Activated T-cell treated with anti-CD3 and anti-CD28 coated beads for 4 hours (primary cell): ENCODE results near the gene MRRF.

Experiments used
- DNase-seq: peaks from one replicate; pipeline ENCODE4 v3.0.0-alpha.2; 2020

Gene MRRF

GRCh38 chr9:122228568-122229484, 35.9 kb upstream of the MRRF start, which contains the start of gene LHX6:
LHX6 (minus strand) TSS chr9:122228957; CDS start chr9:122228740, 217 bp downstream.
- DNase-seq: peak; percentile 5

DNA sequence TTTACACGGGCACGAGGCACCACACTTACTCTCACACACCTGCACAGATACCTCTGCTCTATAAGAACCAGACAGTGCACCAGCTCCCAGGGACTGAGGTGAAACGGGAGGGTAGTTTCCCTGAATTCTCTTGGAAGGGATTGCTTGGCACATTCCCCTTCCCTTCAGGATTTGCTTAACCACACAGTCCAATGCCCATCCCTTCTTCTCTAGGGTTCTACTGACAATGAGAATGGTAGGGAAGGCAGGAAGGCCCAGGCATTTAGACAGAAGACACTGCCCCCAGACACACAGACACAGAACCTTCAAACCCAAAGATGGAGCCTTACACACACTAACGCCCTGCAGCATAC, 35.2 kb upstream of the MRRF start:
- DNase-seq: no peak

- no peak for DNase-seq
Observed at GRCh38 chr9:122232796-122233306, 31.8 kb upstream of the MRRF start.

DNA sequence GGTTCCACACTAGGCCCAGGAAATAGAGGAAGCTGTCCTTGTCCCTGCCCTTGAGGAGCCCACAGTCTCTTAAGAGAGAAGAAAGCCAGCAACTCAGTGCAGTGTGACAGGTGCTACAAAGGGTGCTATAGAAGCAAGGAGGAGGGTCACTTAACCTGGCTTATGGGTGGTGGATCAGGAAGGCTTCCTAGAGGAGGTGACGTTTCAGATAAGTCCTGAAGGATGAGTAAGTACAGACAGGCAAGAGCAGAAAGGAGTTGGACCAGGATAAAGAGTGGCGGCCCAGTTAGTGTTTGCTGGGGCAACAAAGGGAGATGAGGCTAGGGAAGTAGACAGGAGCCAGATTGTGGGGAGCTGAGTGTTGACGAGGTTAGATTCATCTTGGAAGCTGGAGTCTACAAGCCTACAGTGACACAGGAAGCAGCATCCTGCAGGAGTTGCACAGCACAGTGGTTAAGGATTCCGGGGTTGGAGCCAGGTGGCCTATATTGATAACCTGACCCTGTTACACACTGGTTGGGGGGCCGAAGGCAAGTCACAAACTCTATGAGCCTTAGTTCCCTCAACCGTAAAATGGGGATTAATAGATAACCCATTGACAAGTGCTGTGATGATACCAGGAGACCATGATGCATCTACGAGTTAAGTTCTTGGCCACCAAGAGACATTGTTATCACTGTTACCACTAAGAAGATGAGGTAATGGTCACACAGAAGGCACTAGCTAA, 30.5 kb upstream of the MRRF start:
- no peak for DNase-seq

DNA sequence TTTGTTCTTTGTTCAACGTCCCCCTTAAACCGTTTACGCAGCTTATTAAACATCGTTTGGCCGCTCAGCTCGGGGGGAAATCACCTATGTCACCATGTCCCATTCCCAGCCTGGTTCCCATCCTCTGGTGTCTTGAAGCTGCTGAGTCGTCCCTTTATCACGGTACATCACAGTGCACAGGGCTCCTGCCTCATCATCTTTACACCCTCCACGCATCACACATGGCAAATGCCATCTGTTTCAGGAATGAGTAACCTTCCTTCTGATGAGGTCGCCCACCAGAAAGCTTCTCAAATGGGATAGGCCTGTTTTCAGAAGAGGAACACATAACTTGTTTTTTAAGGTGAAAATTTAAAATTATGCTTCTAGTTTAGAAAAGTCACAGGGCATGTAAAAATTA, 28.0 kb upstream of the MRRF start:
- DNase-seq: no peak

DNA sequence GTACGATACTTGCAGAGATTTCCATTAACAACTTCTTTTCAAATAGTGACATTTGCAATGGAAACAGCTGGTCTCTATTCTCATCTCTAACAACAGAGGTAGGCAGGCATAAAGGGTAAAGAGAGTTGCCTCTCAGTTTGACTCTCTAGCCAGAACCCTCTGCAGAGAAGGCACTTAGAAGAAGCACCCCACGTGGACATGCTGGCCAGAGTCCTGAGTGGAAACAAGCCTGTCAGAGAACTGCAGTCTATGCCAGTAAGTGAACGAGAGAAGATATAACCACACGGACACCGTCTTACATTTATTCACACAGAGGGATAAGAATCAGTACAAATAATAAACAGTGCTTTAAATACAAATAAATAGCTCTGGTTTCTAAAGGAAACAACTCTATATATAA, 25.0 kb upstream of the MRRF start:
- no peak for DNase-seq

DNA sequence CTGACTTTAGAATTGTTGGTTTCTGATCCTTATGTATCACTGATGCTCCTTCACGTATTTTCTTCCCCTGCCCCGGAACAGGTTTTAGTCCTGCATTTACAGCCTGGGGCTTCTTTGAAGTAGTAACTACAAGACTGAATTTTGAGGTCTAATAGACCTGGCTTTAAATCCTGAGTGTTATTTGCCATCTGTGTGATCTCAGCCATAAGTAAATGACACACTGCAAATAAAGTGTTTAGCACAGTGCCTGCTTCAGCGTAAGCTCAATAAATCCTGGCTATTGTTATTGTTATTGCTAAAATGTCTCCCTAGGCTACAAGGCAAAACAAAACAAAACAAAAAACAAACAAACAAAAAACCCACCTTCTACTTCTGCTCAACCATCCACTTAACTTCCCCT, 20.3 kb upstream of the MRRF start:
- DNase-seq: no peak

GRCh38 chr9:122246666-122247065, 18.0 kb upstream of the MRRF start:
- no peak for DNase-seq

DNA sequence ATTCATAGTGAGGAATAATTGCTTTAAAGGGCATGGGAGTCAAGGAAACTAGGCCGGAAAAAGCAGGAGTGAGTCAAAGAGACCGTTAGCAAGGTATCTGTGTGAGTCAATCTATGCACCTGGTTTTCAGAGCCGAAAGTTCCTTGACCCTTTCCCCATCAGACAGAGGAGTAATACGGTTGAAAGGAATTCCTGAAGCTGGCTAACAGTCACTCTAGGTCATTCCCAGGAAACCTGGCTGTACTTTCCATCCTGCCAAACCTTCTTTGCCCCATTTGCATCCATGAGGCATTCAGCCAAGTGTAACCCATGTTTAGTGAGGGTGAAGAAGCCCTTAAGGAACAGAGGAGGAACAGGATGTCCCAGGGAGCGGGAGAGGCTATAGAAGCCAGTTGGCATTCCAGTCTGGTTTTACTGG, 16.2 kb upstream of the MRRF start:
- no peak for DNase-seq

GRCh38 chr9:122251351-122251750, 13.3 kb upstream of the MRRF start:
- no peak for DNase-seq

- DNase-seq: no peak
Observed at GRCh38 chr9:122252796-122253195, 11.9 kb upstream of the MRRF start.

DNA sequence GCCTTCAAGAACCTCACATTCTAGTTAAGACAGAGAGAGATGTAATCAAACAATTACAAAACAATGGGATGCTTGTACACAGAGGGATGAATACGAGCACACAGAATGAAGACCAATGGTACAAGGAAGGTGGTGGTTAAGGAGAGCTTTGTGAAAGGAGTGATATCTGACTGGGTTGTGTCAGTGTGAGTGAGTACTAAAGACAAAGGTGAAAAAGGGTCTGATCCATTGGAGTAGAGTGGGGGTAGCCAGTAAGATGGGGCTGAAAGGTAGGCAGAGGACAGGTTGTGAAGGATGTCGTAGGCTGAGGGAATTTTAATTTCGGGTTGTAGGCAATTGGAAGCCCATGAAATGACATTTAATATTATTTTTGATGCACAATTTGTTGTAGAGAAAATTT, 9.9 kb upstream of the MRRF start:
- no peak for DNase-seq

DNA sequence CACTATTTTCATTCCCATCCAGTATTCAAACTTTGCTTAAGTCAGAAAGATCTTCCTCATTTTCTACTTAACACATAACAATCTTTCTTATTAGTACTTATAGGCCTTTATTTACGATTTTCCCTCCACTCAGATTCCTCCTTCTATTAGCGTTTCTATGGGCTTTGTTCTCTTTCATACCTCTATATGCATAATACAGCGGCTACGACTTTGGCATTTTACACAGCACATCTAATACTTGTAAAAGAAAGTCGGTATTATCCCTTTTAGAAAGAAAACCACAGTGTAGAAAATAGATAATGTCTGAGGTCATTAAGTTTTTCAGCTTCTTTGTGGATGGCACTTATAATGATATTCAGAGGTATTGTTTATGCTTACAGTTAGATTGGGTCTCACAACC, 8.5 kb upstream of the MRRF start:
- DNase-seq: no peak

- no peak for DNase-seq
Observed at GRCh38 chr9:122258886-122259415, 5.7 kb upstream of the MRRF start.

DNA sequence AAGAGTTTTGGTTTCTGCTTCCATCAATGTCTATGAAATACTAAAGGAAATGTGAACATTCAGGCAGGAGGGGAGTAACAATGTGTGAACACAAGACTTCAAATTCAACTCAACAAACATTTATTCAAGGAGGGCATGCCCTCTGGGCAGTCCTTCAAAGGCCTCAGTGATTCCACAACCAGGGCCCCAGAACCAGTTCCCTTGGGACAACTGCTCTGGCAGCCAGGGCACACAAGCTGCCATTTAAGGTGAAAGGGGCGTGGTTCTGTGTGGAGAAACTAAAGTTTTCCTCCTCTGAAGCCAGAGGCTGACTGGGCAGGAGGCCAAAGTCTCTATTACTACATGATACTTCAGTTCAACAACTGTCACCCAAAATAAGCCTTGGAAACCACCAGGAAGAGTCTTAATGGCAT, 3.2 kb upstream of the MRRF start:
- DNase-seq: no peak

- DNase-seq: no peak
Observed at GRCh38 chr9:122262073-122262472, 2.6 kb upstream of the MRRF start.

DNA sequence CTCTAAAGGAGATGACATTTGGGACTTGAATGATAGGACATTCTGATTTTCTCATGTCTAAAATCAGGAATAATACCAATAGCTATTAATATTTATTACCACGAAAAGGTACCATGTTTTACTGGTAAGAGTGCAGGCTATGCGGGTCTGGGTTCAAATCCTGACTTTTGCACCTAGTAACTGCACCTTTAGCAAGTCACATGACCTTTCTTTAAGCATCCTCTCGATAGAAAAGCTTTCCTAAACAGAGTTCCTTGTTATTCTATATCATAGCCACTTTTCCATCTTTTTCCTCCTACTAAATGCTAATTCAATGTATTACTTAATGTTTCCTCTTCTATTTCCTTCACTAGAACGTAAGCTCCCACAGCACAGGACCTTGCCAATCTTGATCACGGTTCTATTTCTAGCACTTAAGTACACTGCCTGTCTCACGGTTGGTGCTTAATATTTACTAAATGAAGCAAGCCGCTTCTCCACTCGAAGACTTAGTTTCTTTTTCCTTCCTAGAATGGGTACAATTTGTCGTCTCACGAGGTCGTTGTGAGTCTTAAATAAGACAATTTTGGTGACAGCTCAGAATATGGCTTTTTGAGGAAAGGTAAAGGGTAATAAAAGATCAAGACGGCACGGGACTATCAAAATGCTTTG, 858 bp upstream of the MRRF start:
- no peak for DNase-seq

DNA sequence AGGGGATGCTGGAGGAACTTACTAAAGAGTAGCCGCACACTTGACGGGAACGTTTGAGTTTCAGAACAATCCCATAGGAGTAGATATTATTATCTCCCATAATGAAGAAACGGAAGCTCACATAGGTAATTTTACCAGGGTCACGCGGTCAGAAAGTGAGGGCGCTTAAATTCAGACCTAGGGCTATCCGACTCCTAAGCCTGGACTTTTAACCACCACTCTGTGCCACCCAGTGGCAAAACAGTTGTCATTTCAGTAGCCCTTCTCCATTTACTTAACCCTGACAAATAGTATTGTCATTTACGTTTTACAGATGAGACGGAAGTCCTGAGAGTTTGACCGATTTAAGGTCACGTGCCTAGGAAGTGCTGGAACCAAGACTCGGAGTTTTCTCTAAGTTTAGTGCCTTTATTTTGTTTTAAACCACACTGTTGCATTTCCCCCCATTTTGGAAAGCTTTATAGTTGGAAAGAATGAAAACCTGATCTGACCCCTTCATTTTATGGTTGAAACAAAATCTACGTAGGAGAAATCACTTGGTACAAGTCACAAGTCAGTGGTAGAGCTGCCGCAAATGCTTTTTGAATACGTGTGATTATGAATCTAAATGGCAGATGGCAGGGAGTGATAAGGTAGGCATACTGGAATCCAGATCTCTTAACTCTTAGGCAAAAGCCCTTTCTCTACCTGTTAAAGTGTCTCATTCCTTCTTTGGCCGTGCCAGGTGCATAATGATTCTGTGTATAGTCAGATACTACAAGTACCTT, 650 bp downstream of the MRRF start:
- DNase-seq: no peak

DNA sequence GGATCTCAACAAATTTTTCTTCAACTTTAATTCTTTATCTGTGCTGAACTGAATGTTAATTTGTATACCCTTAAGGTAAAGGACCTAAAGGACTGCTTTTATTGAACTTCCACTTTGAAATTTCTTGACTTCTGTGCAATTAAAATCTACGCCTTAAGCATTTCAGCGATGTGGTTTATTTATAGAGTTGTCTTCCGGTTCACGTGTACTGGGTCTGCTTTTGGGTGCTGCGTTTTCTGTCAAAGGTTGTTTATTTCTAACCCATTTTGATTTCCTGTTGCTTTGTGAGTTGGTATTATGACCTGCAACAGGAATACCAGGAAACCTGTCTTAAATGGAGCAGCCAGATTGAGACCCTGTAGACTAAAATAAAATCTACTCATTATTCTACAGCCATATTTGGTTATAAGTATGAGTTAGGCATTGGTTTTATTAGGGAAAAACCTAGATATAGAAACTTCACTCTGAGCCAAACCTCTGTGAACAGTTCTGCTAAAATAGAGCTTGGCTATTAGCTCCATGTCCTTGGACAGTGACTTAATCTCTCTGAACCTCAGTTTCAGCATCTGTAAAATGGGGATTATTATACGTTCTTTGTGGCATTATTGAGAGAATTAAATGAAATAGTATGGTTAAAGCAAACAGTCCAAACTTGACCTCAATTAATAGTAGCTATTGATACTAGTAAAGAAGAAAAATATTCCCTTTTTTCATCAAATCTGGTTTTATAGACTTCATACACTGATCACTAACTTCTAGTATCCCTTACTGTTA, 3.5 kb downstream of the MRRF start:
- no peak for DNase-seq

GRCh38 chr9:122274055-122274454, 9.4 kb downstream of the MRRF start:
- no peak for DNase-seq

DNA sequence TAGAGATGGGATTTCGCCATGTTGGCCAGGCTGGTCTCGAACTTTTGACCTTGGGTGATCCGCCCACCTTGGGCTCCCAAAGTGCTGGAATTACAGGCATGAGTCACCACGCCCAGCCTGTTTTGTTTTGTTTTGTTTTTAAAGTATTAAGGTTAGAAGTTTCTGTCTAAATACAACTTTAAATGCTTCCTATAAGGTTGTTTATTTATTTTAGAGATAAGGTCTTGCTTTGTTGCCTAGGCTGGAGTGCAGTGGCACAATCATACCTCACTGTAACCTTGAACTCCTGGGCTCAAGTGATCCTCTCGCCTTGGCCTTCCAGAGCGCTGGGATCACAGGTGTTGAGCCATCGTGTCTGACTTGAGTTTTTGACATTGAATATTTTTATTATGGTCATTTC, 11.4 kb downstream of the MRRF start:
- no peak for DNase-seq
